DND-41 (cell line): ENCODE results near the gene MADCAM1.

ENCODE experiments used
- EZH2 ChIP-seq: IDR thresholded peaks from 3 replicates; pipeline ENCODE4 v1.6.1; 2012; ENCODE audit warnings: borderline replicate concordance, low read depth, mild to moderate bottlenecking, moderate library complexity, low read length, inconsistent platforms; ENCODE audit not compliant: severe bottlenecking
- TF ChIP-seq, protein P1 (sequence below): IDR thresholded peaks from 2 replicates; pipeline ENCODE4 v1.5.1; 2012; ENCODE audit warnings: borderline replicate concordance, low read length, moderate library complexity, mild to moderate bottlenecking; ENCODE audit not compliant: poor library complexity, severe bottlenecking; ENCODE audit errors: extremely low read depth

DNA sequence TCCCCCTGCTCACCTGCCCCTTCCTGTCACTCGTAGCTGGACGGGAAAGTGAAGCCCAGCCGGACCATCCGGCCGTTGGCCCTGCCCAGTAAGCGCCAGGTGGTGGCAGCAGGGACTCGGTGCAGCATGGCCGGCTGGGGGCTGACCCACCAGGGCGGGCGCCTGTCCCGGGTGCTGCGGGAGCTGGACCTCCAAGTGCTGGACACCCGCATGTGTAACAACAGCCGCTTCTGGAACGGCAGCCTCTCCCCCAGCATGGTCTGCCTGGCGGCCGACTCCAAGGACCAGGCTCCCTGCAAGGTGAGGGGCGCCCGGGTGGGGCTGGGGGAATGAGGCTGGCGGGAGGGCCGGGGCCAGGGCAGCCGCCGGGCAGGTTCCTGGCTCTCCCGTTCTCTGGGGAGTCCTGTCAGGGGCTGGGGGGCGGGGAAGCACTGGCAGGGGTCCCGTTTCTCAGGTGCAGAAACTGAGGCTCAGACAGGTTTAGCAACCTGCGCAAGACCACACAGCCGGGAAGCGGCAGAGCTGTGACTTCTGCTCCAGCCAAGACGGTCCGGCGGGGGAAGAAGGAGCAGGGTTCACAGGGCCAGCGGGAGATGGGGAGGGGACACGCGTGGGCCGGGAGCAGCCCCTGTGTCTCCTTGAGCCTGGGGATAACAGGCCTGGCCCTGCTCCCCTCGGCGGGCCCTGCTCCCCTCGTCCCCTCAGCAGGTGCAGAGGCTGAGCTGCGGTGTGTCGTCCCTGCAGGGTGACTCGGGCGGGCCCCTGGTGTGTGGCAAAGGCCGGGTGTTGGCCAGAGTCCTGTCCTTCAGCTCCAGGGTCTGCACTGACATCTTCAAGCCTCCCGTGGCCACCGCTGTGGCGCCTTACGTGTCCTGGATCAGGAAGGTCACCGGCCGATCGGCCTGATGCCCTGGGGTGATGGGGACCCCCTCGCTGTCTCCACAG, 52.9 kb downstream of the MADCAM1 start:
- TF ChIP-seq, protein P1, sequence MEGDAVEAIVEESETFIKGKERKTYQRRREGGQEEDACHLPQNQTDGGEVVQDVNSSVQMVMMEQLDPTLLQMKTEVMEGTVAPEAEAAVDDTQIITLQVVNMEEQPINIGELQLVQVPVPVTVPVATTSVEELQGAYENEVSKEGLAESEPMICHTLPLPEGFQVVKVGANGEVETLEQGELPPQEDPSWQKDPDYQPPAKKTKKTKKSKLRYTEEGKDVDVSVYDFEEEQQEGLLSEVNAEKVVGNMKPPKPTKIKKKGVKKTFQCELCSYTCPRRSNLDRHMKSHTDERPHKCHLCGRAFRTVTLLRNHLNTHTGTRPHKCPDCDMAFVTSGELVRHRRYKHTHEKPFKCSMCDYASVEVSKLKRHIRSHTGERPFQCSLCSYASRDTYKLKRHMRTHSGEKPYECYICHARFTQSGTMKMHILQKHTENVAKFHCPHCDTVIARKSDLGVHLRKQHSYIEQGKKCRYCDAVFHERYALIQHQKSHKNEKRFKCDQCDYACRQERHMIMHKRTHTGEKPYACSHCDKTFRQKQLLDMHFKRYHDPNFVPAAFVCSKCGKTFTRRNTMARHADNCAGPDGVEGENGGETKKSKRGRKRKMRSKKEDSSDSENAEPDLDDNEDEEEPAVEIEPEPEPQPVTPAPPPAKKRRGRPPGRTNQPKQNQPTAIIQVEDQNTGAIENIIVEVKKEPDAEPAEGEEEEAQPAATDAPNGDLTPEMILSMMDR: no peak
- TF ChIP-seq EZH2: no peak
